ENCODE data around the gene GSN. TPM values are rescaled to one million over a fixed set of nuclear protein-coding genes. Genes with fewer than 3 reads are reported as not detected.

Gene GSN
- total and polyA plus RNA-seq, 4 donors: 133 to 468 (median 233) TPM

GRCh38 chr9:121274851-121275250 is 6.9 kb downstream of the GSN start:
- peaks cover 10 to 21% (median 12%) of the 10 kb centered on the region in 5 donors for H3K4me1 ChIP-seq (ENCODE audit: control insufficient read depth in 5 of 5, insufficient read depth in 5 of 5, low read length in 5 of 5)
- no peak for TF ChIP-seq CTCF (IDR thresholded peaks at IDR 0.05; ENCODE audit: control extremely low read depth, extremely low read depth)
- WGBS, 2 donors: 82 to 83% methylated on average over 4 of the region's 4 CpGs
- DNase-seq (no peak), ATAC-seq (ENCODE audit: insufficient read depth, low FRiP score) (no peak)
- no peaks in the 10 kb centered on the region for H3K27me3 ChIP-seq (ENCODE audit: control insufficient read depth in 3 of 3, insufficient read depth in 3 of 3, low read length in 2 of 3)
- no peaks in the 10 kb centered on the region for H3K9me3 ChIP-seq (ENCODE audit: control insufficient read depth in 4 of 4, insufficient read depth in 3 of 4, low read length in 3 of 4)
- no peak overlapping the region for H3K4me3 ChIP-seq
- H3K9ac ChIP-seq (ENCODE audit: insufficient read depth in 1 of 2, low read length in 2 of 2): no peak overlapping the region
- no peaks in the 10 kb centered on the region for H3K36me3 ChIP-seq (ENCODE audit: control insufficient read depth in 4 of 4, insufficient read depth in 4 of 4, low read length in 4 of 4)
- no peak overlapping the region for H3K27ac ChIP-seq (ENCODE audit: low read depth in 1 of 2, low read length in 1 of 2)

GRCh38 chr9:121275781-121276658 is 8.1 kb downstream of the GSN start:
- 78 to 84% methylated on average over 8 of the region's 8 CpGs for WGBS, 2 donors
- Histone ChIP-seq H3K9me3 (ENCODE audit: control insufficient read depth in 4 of 4, insufficient read depth in 3 of 4, low read length in 3 of 4) (no peaks in the 10 kb centered on the region), H3K4me1 (ENCODE audit: control insufficient read depth in 5 of 5, insufficient read depth in 5 of 5, low read length in 5 of 5) (peaks cover 7 to 23% (median 12%) of the 10 kb centered on the region in 5 donors), H3K27me3 (ENCODE audit: control insufficient read depth in 3 of 3, insufficient read depth in 3 of 3, low read length in 2 of 3) (no peaks in the 10 kb centered on the region), H3K36me3 (ENCODE audit: control insufficient read depth in 4 of 4, insufficient read depth in 4 of 4, low read length in 4 of 4) (no peaks in the 10 kb centered on the region), H3K4me3 (no peak overlapping the region), H3K9ac (ENCODE audit: insufficient read depth in 1 of 2, low read length in 2 of 2) (no peak overlapping the region), H3K27ac (ENCODE audit: low read depth in 1 of 2, low read length in 1 of 2) (no peak overlapping the region)
- ATAC-seq (ENCODE audit: insufficient read depth, low FRiP score) (no peak), DNase-seq (no peak)
- TF ChIP-seq CTCF (IDR thresholded peaks at IDR 0.05; ENCODE audit: control extremely low read depth, extremely low read depth): no peak

GRCh38 chr9:121277026-121277425 is 9.1 kb downstream of the GSN start:
- no peak for TF ChIP-seq CTCF (IDR thresholded peaks at IDR 0.05; ENCODE audit: control extremely low read depth, extremely low read depth)
- no peaks in the 10 kb centered on the region for H3K36me3 ChIP-seq (ENCODE audit: control insufficient read depth in 4 of 4, insufficient read depth in 4 of 4, low read length in 4 of 4)
- H3K4me1 ChIP-seq (ENCODE audit: control insufficient read depth in 5 of 5, insufficient read depth in 5 of 5, low read length in 5 of 5): peaks cover 5 to 30% (median 15%) of the 10 kb centered on the region in 5 donors
- H3K4me3 ChIP-seq: no peak overlapping the region
- no peak overlapping the region for H3K27ac ChIP-seq (ENCODE audit: low read depth in 1 of 2, low read length in 1 of 2)
- H3K27me3 ChIP-seq (ENCODE audit: control insufficient read depth in 3 of 3, insufficient read depth in 3 of 3, low read length in 2 of 3): no peaks in the 10 kb centered on the region
- WGBS, 2 donors: 96 to 97% methylated on average over 1 of the region's 1 CpG
- H3K9ac ChIP-seq (ENCODE audit: insufficient read depth in 1 of 2, low read length in 2 of 2): no peak overlapping the region
- no peaks in the 10 kb centered on the region for H3K9me3 ChIP-seq (ENCODE audit: control insufficient read depth in 4 of 4, insufficient read depth in 3 of 4, low read length in 3 of 4)
- ATAC-seq (ENCODE audit: insufficient read depth, low FRiP score): no peak
- no peak for DNase-seq
